ENCODE results near the gene EPS8L2. TPM values are rescaled to one million over a fixed set of nuclear protein-coding genes. Genes with fewer than 3 reads are reported as not detected.

The EPS8L2 gene
- total and polyA plus RNA-seq, 9 of the 15 experiments (the other 6 are each of a cell fraction or from before 2014, with no cell fraction given) = 0.75 to 17.0 (median 3.7) TPM

DNA sequence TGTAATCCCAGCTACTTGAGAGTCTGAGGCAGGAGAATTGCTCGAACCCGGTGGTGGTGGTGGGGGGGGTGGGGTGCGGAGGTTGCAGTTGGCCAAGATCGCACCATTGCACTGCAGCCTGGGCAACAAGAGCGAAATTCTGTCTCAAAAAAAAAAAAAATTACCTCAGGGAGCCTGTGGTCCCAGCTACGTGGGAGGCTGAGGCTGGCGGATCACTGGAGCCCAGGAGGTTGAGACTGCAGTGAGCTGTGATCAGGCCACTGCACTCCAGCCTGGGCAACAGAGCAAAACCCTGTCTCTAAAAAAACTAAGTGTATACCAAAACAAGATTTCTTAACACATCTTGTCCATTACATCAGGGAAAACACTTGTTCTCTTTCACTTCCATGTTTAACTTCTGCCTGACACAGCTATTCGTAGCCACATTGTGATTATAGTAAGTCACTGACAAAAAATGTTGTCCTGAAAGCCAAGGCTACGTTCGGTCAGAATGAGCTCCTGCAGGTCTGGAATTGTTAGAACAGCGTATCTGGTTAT lies 9.0 kb upstream of the EPS8L2 start (continued):
- TF ChIP-seq, protein P1, sequence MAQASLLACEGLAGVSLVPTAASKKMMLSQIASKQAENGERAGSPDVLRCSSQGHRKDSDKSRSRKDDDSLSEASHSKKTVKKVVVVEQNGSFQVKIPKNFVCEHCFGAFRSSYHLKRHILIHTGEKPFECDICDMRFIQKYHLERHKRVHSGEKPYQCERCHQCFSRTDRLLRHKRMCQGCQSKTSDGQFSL (CRISPR knock-in tag; IDR thresholded peaks at IDR 0.05) = no peak
- TF ChIP-seq, protein P1 (tag; IDR thresholded peaks at IDR 0.05) = peak in 1 of 2 experiments; percentile 43; a peak in 1 of 4 replicates
- TF ChIP-seq ZNF431 (CRISPR knock-in tag; IDR thresholded peaks at IDR 0.05) = no peak
- no peak for TF ChIP-seq JUN (IDR thresholded peaks at IDR 0.05; ENCODE audit: borderline replicate concordance, low read depth, low read length)
- no peak for TF ChIP-seq JUN (CRISPR knock-in tag; IDR thresholded peaks at IDR 0.05; ENCODE audit: borderline replicate concordance)
- TF ChIP-seq DMBX1 (CRISPR knock-in tag; IDR thresholded peaks at IDR 0.05; ENCODE audit: borderline replicate concordance) = no peak
- TF ChIP-seq ZNF707 (CRISPR knock-in tag; conservative IDR thresholded peaks at IDR 0.05) = no peak
- TF ChIP-seq ZFP36 (IDR thresholded peaks at IDR 0.05; ENCODE audit: low read depth, low read length, partially characterized antibody) = no peak
- no peak for TF ChIP-seq MYNN (IDR thresholded peaks at IDR 0.05)
- no peak for TF ChIP-seq MYNN (CRISPR knock-in tag; IDR thresholded peaks at IDR 0.05)
- TF ChIP-seq, protein P2, sequence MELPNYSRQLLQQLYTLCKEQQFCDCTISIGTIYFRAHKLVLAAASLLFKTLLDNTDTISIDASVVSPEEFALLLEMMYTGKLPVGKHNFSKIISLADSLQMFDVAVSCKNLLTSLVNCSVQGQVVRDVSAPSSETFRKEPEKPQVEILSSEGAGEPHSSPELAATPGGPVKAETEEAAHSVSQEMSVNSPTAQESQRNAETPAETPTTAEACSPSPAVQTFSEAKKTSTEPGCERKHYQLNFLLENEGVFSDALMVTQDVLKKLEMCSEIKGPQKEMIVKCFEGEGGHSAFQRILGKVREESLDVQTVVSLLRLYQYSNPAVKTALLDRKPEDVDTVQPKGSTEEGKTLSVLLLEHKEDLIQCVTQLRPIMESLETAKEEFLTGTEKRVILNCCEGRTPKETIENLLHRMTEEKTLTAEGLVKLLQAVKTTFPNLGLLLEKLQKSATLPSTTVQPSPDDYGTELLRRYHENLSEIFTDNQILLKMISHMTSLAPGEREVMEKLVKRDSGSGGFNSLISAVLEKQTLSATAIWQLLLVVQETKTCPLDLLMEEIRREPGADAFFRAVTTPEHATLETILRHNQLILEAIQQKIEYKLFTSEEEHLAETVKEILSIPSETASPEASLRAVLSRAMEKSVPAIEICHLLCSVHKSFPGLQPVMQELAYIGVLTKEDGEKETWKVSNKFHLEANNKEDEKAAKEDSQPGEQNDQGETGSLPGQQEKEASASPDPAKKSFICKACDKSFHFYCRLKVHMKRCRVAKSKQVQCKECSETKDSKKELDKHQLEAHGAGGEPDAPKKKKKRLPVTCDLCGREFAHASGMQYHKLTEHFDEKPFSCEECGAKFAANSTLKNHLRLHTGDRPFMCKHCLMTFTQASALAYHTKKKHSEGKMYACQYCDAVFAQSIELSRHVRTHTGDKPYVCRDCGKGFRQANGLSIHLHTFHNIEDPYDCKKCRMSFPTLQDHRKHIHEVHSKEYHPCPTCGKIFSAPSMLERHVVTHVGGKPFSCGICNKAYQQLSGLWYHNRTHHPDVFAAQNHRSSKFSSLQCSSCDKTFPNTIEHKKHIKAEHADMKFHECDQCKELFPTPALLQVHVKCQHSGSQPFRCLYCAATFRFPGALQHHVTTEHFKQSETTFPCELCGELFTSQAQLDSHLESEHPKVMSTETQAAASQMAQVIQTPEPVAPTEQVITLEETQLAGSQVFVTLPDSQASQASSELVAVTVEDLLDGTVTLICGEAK (IDR thresholded peaks at IDR 0.05) = no peak
- TF ChIP-seq, protein P2 (CRISPR knock-in tag; IDR thresholded peaks at IDR 0.05) = no peak
- no peak for TF ChIP-seq ZNF217 (CRISPR knock-in tag; IDR thresholded peaks at IDR 0.05)
- TF ChIP-seq TRIM28 (IDR thresholded peaks at IDR 0.05) = no peak
